ENCODE measurements around the gene PARP4.

Gene PARP4

DNA sequence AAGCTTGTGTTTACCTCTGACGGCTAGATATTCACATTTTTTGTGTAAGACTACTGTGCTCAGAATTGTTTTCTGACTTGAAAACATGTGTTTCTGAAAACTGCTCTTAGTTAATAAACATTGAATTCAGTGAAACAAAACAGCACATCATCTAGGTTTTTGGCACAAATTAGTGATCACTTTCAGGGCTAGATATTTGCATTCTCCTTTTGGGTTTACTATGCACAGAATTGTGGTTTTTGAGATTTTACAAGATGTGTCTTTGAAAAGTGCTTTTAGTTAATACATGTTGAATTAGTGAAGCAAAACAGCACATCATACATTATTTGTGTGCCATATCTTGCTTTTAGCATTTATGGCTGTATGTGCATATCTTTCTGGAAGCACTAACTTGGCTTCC is 8.2 kb upstream of the PARP4 start:
- TF ChIP-seq, protein P1, sequence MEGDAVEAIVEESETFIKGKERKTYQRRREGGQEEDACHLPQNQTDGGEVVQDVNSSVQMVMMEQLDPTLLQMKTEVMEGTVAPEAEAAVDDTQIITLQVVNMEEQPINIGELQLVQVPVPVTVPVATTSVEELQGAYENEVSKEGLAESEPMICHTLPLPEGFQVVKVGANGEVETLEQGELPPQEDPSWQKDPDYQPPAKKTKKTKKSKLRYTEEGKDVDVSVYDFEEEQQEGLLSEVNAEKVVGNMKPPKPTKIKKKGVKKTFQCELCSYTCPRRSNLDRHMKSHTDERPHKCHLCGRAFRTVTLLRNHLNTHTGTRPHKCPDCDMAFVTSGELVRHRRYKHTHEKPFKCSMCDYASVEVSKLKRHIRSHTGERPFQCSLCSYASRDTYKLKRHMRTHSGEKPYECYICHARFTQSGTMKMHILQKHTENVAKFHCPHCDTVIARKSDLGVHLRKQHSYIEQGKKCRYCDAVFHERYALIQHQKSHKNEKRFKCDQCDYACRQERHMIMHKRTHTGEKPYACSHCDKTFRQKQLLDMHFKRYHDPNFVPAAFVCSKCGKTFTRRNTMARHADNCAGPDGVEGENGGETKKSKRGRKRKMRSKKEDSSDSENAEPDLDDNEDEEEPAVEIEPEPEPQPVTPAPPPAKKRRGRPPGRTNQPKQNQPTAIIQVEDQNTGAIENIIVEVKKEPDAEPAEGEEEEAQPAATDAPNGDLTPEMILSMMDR (IDR thresholded peaks at IDR 0.05): no peak
- no peak for DNase-seq
- no peak overlapping the region for H3K27ac ChIP-seq
- H3K27me3 ChIP-seq: no peaks in the 10 kb centered on the region
- H3K4me1 ChIP-seq: no peaks in the 10 kb centered on the region
- H3K4me3 ChIP-seq: no peak overlapping the region
- no peaks in the 10 kb centered on the region for H3K36me3 ChIP-seq
- H3K9me3 ChIP-seq: no peaks in the 10 kb centered on the region
- intact Hi-C loops (cut with DNase I; ENCODE audit: low total_unique reads): no loop called here

DNA sequence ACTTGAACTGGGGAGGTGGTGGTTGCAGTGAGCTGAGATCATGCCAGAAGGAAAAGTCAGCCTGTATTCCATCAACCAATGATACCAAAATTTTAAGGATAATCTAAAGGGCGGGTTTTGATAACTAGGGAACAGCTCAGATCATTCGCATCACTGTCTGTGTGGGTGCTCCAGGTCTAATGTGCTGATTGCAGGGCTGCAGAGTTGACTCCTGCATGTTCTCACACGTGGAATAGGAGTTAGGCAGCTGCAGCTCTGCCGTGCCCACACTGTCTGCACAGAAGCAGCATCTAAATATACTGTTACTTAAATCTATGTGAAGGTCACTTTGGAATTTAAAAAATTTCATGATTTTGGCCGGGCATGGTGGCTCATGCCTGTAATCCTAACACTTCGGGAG is 4.3 kb upstream of the PARP4 start:
- Histone ChIP-seq H3K36me3 (no peaks in the 10 kb centered on the region), H3K9me3 (no peaks in the 10 kb centered on the region), H3K4me3 (no peak overlapping the region), H3K4me1 (no peaks in the 10 kb centered on the region), H3K27ac (no peak overlapping the region), H3K27me3 (no peaks in the 10 kb centered on the region)
- intact Hi-C loops (cut with DNase I; ENCODE audit: low total_unique reads): no loop called here
- DNase-seq: no peak
- TF ChIP-seq, protein P1 (IDR thresholded peaks at IDR 0.05): no peak

DNA sequence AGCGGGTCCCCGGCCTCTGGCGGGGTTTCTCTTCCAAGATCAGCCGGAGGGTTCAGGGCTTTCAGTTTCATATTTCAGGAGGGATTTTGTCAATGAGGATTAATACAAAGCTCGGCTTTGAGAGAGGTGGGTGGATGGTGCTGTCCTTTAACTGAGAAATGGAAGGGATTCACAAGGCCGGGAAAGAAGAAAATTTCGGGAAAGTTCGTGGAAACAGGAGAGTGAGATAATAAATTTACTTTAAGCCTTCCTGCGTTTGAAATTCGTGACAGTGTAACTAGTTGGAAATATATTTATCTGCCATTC is 283 bp upstream of the PARP4 start:
- no peak for DNase-seq
- Histone ChIP-seq H3K36me3 (no peaks in the 10 kb centered on the region), H3K27ac (peak overlapping the region; percentile 84 to 85), H3K27me3 (no peaks in the 10 kb centered on the region), H3K4me1 (peaks cover 0 to 13% (median 8%) of the 10 kb centered on the region in 4 donors), H3K4me3 (peak overlapping the region; percentile 66 to 88), H3K9me3 (no peaks in the 10 kb centered on the region)
- intact Hi-C loops (cut with DNase I; ENCODE audit: low total_unique reads): no loop called here
- TF ChIP-seq, protein P1 (IDR thresholded peaks at IDR 0.05): no peak

DNA sequence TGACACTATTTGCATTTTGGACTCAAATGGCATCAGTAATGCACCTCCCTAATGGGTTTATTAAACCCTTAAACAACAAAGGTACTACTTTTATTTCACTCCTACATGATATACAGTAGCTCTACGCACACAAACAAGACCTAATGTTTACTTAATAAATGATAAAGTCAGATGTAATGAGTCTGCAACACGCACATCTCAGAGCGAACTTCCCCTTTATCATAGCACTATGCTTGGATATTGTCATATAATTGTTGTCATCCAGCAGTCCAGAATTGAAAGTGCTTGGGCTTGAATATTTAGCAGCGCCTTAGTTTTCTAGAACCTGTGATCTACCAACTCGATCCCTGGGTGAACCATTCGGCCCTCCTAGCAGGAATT is 772 bp downstream of the PARP4 start:
- H3K36me3 ChIP-seq: no peaks in the 10 kb centered on the region
- TF ChIP-seq, protein P1 (IDR thresholded peaks at IDR 0.05): no peak
- H3K27ac ChIP-seq: peak overlapping the region; percentile 84 to 85
- no peak for DNase-seq
- peak overlapping the region; percentile 66 to 88 for H3K4me3 ChIP-seq
- no peaks in the 10 kb centered on the region for H3K9me3 ChIP-seq
- H3K4me1 ChIP-seq: peaks cover 0 to 13% (median 8%) of the 10 kb centered on the region in 4 donors
- intact Hi-C loops (cut with DNase I; ENCODE audit: low total_unique reads): no loop called here
- no peaks in the 10 kb centered on the region for H3K27me3 ChIP-seq

DNA sequence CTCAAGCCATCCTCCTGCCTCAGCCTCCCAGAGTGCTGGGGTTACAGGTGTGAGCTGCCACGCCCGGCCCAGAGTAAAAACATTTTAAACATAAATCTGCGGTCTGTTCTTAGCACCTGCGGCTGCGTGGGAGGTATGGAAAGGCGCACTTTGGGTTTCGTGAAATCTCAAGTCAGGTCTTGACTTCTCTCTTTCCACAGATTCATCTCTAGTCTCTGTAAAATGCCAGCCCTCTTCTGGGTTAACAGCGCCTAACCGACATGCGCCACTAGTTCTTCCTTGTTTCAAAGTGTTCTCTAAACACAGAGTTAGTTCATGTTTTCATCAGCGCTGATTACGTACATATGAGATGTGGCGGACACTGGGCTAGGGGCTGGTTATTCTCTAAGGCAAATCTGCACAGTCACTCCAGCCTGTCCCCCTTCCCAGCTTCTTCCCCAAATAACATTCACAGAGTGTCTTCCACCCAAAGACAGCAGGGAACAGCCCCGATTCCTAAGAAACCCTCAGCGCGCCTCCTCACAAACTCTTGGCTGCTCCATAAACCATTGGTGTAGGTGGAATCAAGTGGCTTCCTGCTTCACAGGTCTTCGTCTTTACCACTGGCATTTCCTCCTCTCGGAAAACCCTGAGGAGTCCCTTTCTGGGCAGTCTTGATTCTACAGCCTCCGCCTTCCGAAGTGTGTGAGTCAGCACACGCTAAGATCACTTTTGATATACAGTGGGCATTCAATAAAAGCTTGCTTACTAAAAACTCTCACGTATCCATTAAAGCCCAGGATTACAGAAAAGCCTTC is 1.4 kb downstream of the PARP4 start:
- TF ChIP-seq, protein P1 (IDR thresholded peaks at IDR 0.05): no peak
- H3K4me3 ChIP-seq: peak overlapping the region; percentile 66 to 88
- peak overlapping the region; percentile 84 to 85 for H3K27ac ChIP-seq
- no peaks in the 10 kb centered on the region for H3K27me3 ChIP-seq
- no peaks in the 10 kb centered on the region for H3K36me3 ChIP-seq
- intact Hi-C loops (cut with DNase I; ENCODE audit: low total_unique reads): no loop called here
- H3K4me1 ChIP-seq: peaks cover 0 to 13% (median 8%) of the 10 kb centered on the region in 4 donors
- H3K9me3 ChIP-seq: no peaks in the 10 kb centered on the region
- DNase-seq: no peak

Measured in tibial artery (tissue), 4 donors.